ENCODE measurements around the gene SYNRG.

The SYNRG gene

GRCh38 chr17:37493249-37494027, 115.8 kb downstream of the SYNRG start:
- no peak for DNase-seq

GRCh38 chr17:37492167-37492566, 117.1 kb downstream of the SYNRG start:
- DNase-seq: no peak

- no peak for DNase-seq
Observed at GRCh38 chr17:37490638-37491614, 118.3 kb downstream of the SYNRG start.

- peak; percentile 46 to 76 for DNase-seq
Observed at GRCh38 chr17:37490022-37490587, 119.1 kb downstream of the SYNRG start.

- DNase-seq: peak; percentile 80 to 88
Observed at GRCh38 chr17:37489197-37490001, 119.8 kb downstream of the SYNRG start, which contains the start of gene DUSP14. TSS of gene DUSP14 (plus strand) at chr17:37489891. CDS start at chr17:37512273, 22,382 bp downstream.

GRCh38 chr17:37488607-37489196, 120.5 kb downstream of the SYNRG start:
- peak; percentile 21 to 54 for DNase-seq

GRCh38 chr17:37488009-37488604, 121.1 kb downstream of the SYNRG start:
- DNase-seq: peak in 1 of 2 donors; percentile 6

GRCh38 chr17:37485938-37486570, 123.2 kb downstream of the SYNRG start:
- DNase-seq: no peak

GRCh38 chr17:37483311-37484039, 125.7 kb downstream of the SYNRG start:
- no peak for DNase-seq

GRCh38 chr17:37481001-37481665, 128.1 kb downstream of the SYNRG start:
- no peak for DNase-seq

- DNase-seq: no peak
Observed at GRCh38 chr17:37480427-37480826, 128.8 kb downstream of the SYNRG start.

- no peak for DNase-seq
Observed at GRCh38 chr17:37479025-37479424, 130.2 kb downstream of the SYNRG start.

- no peak for DNase-seq
Observed at GRCh38 chr17:37478187-37478586, 131.0 kb downstream of the SYNRG start.

GRCh38 chr17:37476431-37477120, 132.6 kb downstream of the SYNRG start:
- no peak for DNase-seq

GRCh38 chr17:37475731-37476420, 133.3 kb downstream of the SYNRG start:
- no peak for DNase-seq

GRCh38 chr17:37470181-37470580, 139.0 kb downstream of the SYNRG start:
- no peak for DNase-seq

- no peak for DNase-seq
Observed at GRCh38 chr17:37466471-37466870, 142.7 kb downstream of the SYNRG start.

GRCh38 chr17:37465069-37465616, 144.1 kb downstream of the SYNRG start:
- no peak for DNase-seq
